ES-I3 (cell line): Measurements from ENCODE around the gene RPS6KC1.
"Not testable (repeated sequence)": the region's sequence is repeated elsewhere in the genome, so short reads cannot be mapped to it uniquely, and the experiment has no call there.

Experiments used
- H3K36me3 ChIP-seq: 2 replicates; pipeline ENCODE4 v1.6.1; 2013; ENCODE audit warnings: mild to moderate bottlenecking, low read length, control low read depth, moderate library complexity; ENCODE audit not compliant: insufficient read depth
- H3K4me1 ChIP-seq: 2 replicates; pipeline ENCODE4 v1.6.1; 2013; ENCODE audit warnings: mild to moderate bottlenecking, control low read depth, low read length; ENCODE audit not compliant: insufficient read depth
- H3K9ac ChIP-seq: 2 replicates; pipeline ENCODE4 v1.6.1; 2013; ENCODE audit warnings: low read depth, mild to moderate bottlenecking, low read length, moderate library complexity
- H3K9me3 ChIP-seq: 2 replicates; pipeline ENCODE4 v1.6.1; 2013; ENCODE audit warnings: mild to moderate bottlenecking, low read length, moderate library complexity; ENCODE audit not compliant: control insufficient read depth, insufficient read depth

The RPS6KC1 gene

GRCh38 chr1:213135572-213135971 is 84.5 kb downstream of the RPS6KC1 start:
- Histone ChIP-seq H3K9me3 (no peaks in the 10 kb centered on the region), H3K4me1 (peaks cover 17% of the 10 kb centered on the region), H3K36me3 (no peaks in the 10 kb centered on the region), H3K9ac (no peak overlapping the region)

- Histone ChIP-seq H3K9me3 (no peaks in the 10 kb centered on the region), H3K36me3 (no peaks in the 10 kb centered on the region), H3K9ac (no peak overlapping the region)
Observed at GRCh38 chr1:213136190-213136917, 85.3 kb downstream of the RPS6KC1 start.

GRCh38 chr1:213138391-213138790 is 87.3 kb downstream of the RPS6KC1 start:
- Histone ChIP-seq H3K9ac (no peak overlapping the region), H3K36me3 (no peaks in the 10 kb centered on the region), H3K9me3 (no peaks in the 10 kb centered on the region), H3K4me1 (peaks cover 17% of the 10 kb centered on the region)

More at GRCh38 chr1:213136190-213136917, 85.3 kb downstream of the RPS6KC1 start:
- H3K4me1 ChIP-seq: peaks cover 17% of the 10 kb centered on the region

GRCh38 chr1:213138892-213139291 is 87.9 kb downstream of the RPS6KC1 start:
- Histone ChIP-seq H3K36me3 (no peaks in the 10 kb centered on the region), H3K9me3 (no peaks in the 10 kb centered on the region), H3K9ac (no peak overlapping the region), H3K4me1 (peaks cover 17% of the 10 kb centered on the region)

GRCh38 chr1:213148905-213149304 is 97.9 kb downstream of the RPS6KC1 start:
- H3K4me1 ChIP-seq: no peaks in the 10 kb centered on the region
- H3K9me3 ChIP-seq: peaks cover 2% of the 10 kb centered on the region; the same call in 1 of the 2 replicates
- no peak overlapping the region for H3K9ac ChIP-seq
- H3K36me3 ChIP-seq: no peaks in the 10 kb centered on the region

- H3K4me1 ChIP-seq, H3K9me3 ChIP-seq, H3K36me3 ChIP-seq, H3K9ac ChIP-seq: not testable (repeated sequence)
Observed at GRCh38 chr1:213150090-213150489, 99.0 kb downstream of the RPS6KC1 start.

- no peaks in the 10 kb centered on the region for H3K4me1 ChIP-seq
- no peaks in the 10 kb centered on the region for H3K36me3 ChIP-seq
- H3K9me3 ChIP-seq: peaks cover 2% of the 10 kb centered on the region; the same call in 1 of the 2 replicates
- H3K9ac ChIP-seq: no peak overlapping the region
Observed at GRCh38 chr1:213154056-213154685, 103.1 kb downstream of the RPS6KC1 start.

- H3K9ac ChIP-seq: no peak overlapping the region
- no peaks in the 10 kb centered on the region for H3K9me3 ChIP-seq
- H3K4me1 ChIP-seq: no peaks in the 10 kb centered on the region
- no peaks in the 10 kb centered on the region for H3K36me3 ChIP-seq
Observed at GRCh38 chr1:213159376-213159775, 108.3 kb downstream of the RPS6KC1 start.

GRCh38 chr1:213160442-213160841 is 109.4 kb downstream of the RPS6KC1 start:
- not testable (repeated sequence) for H3K36me3 ChIP-seq, H3K9ac ChIP-seq, H3K9me3 ChIP-seq, H3K4me1 ChIP-seq

GRCh38 chr1:213162338-213162737 is 111.3 kb downstream of the RPS6KC1 start:
- Histone ChIP-seq H3K4me1 (no peaks in the 10 kb centered on the region), H3K9ac (no peak overlapping the region), H3K9me3 (no peaks in the 10 kb centered on the region), H3K36me3 (no peaks in the 10 kb centered on the region)

- Histone ChIP-seq H3K9ac (no peak overlapping the region), H3K36me3 (no peaks in the 10 kb centered on the region), H3K9me3 (no peaks in the 10 kb centered on the region), H3K4me1 (no peaks in the 10 kb centered on the region)
Observed at GRCh38 chr1:213162862-213163261, 111.8 kb downstream of the RPS6KC1 start.

GRCh38 chr1:213163278-213163711 is 112.3 kb downstream of the RPS6KC1 start:
- H3K9ac ChIP-seq: no peak overlapping the region
- no peaks in the 10 kb centered on the region for H3K9me3 ChIP-seq
- no peaks in the 10 kb centered on the region for H3K36me3 ChIP-seq
- H3K4me1 ChIP-seq: no peaks in the 10 kb centered on the region

- no peaks in the 10 kb centered on the region for H3K4me1 ChIP-seq
- H3K9me3 ChIP-seq: no peaks in the 10 kb centered on the region
- no peak overlapping the region for H3K9ac ChIP-seq
Observed at GRCh38 chr1:213164561-213164960, 113.5 kb downstream of the RPS6KC1 start.

GRCh38 chr1:213166852-213167251 is 115.8 kb downstream of the RPS6KC1 start:
- Histone ChIP-seq H3K36me3 (no peaks in the 10 kb centered on the region), H3K4me1 (no peaks in the 10 kb centered on the region), H3K9ac (no peak overlapping the region), H3K9me3 (no peaks in the 10 kb centered on the region)

More at GRCh38 chr1:213164561-213164960, 113.5 kb downstream of the RPS6KC1 start:
- no peaks in the 10 kb centered on the region for H3K36me3 ChIP-seq

- Histone ChIP-seq H3K36me3 (no peaks in the 10 kb centered on the region), H3K9ac (no peak overlapping the region), H3K4me1 (peaks cover 17% of the 10 kb centered on the region), H3K9me3 (no peaks in the 10 kb centered on the region)
Observed at GRCh38 chr1:213171711-213172110, 120.7 kb downstream of the RPS6KC1 start.
